ENCODE measurements around the gene KCNJ12.
"Not testable (repeated sequence)": the region's sequence is repeated elsewhere in the genome, so short reads cannot be mapped to it uniquely, and the experiment has no call there.

Gene KCNJ12

GRCh38 chr17:21350495-21350894 is 25.7 kb upstream of the KCNJ12 start:
- not testable (repeated sequence) for DNase-seq

GRCh38 chr17:21351366-21352065 is 24.6 kb upstream of the KCNJ12 start:
- no peak for DNase-seq

- no peak for DNase-seq
Observed at GRCh38 chr17:21352221-21352980, 23.8 kb upstream of the KCNJ12 start.

- DNase-seq: no peak
Observed at GRCh38 chr17:21352981-21353265, 23.2 kb upstream of the KCNJ12 start.

GRCh38 chr17:21353326-21354010 is 22.7 kb upstream of the KCNJ12 start:
- no peak for DNase-seq

- DNase-seq: no peak
Observed at GRCh38 chr17:21354796-21355385, 21.3 kb upstream of the KCNJ12 start.

- no peak for DNase-seq
Observed at GRCh38 chr17:21355586-21355985, 20.6 kb upstream of the KCNJ12 start.

GRCh38 chr17:21356537-21357127 is 19.5 kb upstream of the KCNJ12 start:
- no peak for DNase-seq

GRCh38 chr17:21357281-21357680 is 18.9 kb upstream of the KCNJ12 start:
- no peak for DNase-seq

GRCh38 chr17:21357696-21358656 is 18.2 kb upstream of the KCNJ12 start:
- DNase-seq: no peak

GRCh38 chr17:21358682-21359482 is 17.3 kb upstream of the KCNJ12 start:
- no peak for DNase-seq

- no peak for DNase-seq
Observed at GRCh38 chr17:21359483-21359840, 16.7 kb upstream of the KCNJ12 start.

- no peak for DNase-seq
Observed at GRCh38 chr17:21360048-21360447, 16.1 kb upstream of the KCNJ12 start.

GRCh38 chr17:21361020-21361809 is 14.9 kb upstream of the KCNJ12 start:
- DNase-seq: no peak

- DNase-seq: no peak
Observed at GRCh38 chr17:21362331-21362931, 13.7 kb upstream of the KCNJ12 start.

GRCh38 chr17:21363776-21364642 is 12.1 kb upstream of the KCNJ12 start:
- no peak for DNase-seq

- DNase-seq: no peak
Observed at GRCh38 chr17:21365016-21365415, 11.1 kb upstream of the KCNJ12 start.

GRCh38 chr17:21368545-21369246 is 7.5 kb upstream of the KCNJ12 start:
- no peak for DNase-seq

Data from NCI-H748 treated with DMSO at 0.1 percent for 48 hours (cell line).